B cell (primary cell): ENCODE results near the gene MAGEC3.

Experiments used
- CTCF ChIP-seq: fragments of 200-600 bp; IDR thresholded peaks from one replicate; pipeline ENCODE4 v1.8.0; 2022; ENCODE audit warnings: antibody characterized with exemption, mild to moderate bottlenecking
- EZH2 ChIP-seq: IDR thresholded peaks from 2 replicates; pipeline ENCODE4 v1.6.1; 2012; ENCODE audit warnings: borderline replicate concordance, low read depth, mild to moderate bottlenecking, moderate library complexity, low read length; ENCODE audit not compliant: insufficient read depth, poor library complexity, severe bottlenecking

DNA sequence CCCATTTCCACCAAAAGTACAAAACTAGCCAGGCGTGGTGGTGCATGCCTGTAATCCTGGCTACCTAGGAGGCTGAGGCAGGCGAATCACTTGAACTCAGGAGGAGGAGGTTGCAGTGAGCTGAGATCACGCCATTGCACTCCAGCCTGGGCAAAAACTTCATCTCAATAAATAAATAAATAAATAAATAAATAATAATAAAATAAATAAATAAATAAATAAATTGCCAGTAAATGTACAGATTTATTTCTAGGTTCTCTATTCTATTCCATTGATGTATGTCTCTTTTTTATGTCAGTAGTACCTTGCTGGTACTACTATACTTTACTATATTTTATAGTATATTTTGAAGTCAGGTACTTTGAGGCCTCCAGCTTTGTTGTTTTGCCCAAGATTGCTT is 109.2 kb downstream of the MAGEC3 start:
- no peak for TF ChIP-seq EZH2
- no peak for TF ChIP-seq CTCF
